GM12872 (cell line): Measurements from ENCODE around the gene CLASP1.

Experiments
- TF ChIP-seq, protein P1 (sequence below): IDR thresholded peaks from 3 replicates; pipeline ENCODE4 v1.5.1; 2011; ENCODE audit warnings: low read depth, mild to moderate bottlenecking, low read length, moderate library complexity; ENCODE audit not compliant: insufficient read depth

Gene CLASP1

GRCh38 chr2:121459291-121459690, 190.0 kb downstream of the CLASP1 start:
- TF ChIP-seq, protein P1, sequence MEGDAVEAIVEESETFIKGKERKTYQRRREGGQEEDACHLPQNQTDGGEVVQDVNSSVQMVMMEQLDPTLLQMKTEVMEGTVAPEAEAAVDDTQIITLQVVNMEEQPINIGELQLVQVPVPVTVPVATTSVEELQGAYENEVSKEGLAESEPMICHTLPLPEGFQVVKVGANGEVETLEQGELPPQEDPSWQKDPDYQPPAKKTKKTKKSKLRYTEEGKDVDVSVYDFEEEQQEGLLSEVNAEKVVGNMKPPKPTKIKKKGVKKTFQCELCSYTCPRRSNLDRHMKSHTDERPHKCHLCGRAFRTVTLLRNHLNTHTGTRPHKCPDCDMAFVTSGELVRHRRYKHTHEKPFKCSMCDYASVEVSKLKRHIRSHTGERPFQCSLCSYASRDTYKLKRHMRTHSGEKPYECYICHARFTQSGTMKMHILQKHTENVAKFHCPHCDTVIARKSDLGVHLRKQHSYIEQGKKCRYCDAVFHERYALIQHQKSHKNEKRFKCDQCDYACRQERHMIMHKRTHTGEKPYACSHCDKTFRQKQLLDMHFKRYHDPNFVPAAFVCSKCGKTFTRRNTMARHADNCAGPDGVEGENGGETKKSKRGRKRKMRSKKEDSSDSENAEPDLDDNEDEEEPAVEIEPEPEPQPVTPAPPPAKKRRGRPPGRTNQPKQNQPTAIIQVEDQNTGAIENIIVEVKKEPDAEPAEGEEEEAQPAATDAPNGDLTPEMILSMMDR, result no peak

- TF ChIP-seq, protein P1, result no peak
These were observed 192.9 kb downstream of the CLASP1 start for GRCh38 chr2:121456325-121456724.

DNA sequence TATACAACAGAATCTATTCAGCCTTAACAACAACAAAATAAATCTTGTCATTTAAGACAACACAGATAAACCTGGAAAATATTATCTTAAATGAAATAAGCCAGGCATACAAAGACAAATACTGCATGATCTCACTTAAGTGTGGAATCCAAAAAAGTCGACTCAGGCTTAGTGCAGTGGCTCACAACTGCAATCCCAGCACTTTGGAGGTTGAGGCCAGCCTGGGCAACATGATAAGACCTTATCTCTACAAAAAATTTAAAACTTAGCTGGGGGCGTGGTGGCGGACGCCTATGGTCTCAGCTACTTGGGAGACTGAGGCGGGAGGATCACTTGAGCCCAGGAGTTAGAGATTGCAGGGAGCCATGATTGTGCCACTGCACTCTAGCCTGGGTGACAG, 193.8 kb downstream of the CLASP1 start:
- TF ChIP-seq, protein P1, result no peak

DNA sequence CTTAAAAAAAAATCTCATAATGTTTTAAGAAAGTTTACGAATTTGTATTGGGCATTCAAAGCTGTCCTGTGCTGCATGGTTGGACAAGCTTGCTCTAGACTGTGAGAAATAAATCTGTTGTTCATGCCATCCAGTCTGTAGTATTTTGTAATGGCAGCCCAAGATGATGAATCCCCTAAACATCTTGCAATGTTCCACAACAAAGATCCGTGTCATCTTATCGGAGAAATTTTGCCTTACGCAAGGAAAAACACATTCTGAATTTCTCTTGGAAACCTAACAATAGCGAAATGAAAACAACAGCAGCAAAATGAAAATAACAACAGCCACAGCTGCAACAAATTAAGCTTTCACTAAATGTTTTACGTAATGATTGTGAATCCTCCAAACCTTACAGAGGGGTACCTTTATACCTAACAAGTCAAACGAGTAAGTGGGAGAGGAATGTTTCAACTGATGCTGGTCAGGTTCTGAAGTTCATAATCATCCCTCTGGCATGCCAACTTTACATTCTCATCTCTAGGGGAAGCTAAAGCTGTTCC, 194.6 kb downstream of the CLASP1 start:
- TF ChIP-seq, protein P1, result no peak

DNA sequence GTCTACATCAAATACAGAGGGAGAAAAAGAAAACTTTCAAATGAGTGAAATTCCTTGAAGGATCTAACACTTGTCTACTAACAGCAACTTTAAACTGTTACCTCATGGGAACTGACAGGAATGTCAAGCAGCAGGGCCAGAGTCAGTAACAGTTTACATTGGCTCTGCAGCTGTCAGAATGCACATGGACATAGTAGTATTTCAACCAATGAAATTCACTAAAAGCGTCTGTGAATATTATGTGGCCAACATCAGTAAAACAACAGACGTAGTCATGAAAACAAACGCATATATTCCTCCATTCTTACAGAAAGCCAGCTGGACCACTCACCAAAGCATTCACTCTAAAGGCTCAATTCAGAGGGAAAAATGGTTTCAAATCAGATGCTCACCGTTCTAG, 197.9 kb downstream of the CLASP1 start:
- TF ChIP-seq, protein P1, result no peak

- TF ChIP-seq, protein P1, result no peak
These were observed 199.0 kb downstream of the CLASP1 start for GRCh38 chr2:121450301-121450700.

DNA sequence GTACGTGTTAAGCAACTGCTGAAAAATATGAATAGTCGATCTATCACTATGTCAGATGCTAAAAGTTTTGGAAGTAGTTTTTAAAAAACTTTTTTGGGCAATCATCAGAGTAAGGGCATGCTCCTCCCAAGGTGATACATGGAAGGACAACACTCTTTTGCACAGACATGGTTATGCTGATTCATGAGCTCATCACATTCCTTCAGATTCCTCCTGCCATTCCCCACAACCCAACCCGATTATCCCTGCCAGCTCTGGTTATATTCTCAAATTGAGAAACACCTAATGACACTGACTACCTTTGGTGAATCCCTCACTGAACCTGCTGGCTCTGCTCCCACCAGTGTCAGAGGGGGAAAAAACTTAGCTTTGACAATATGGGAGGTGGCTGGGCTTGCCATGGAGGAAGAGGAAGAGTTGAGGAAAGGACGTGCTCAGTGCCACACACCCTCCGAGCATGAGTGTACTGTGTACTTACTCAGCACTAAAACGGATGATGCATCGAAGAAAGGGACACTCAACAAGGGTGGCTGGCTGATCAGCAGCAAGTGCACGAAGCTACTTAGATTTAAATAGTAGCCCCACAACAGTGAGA, 202.5 kb downstream of the CLASP1 start:
- TF ChIP-seq, protein P1, result no peak

GRCh38 chr2:121442889-121443288, 206.4 kb downstream of the CLASP1 start:
- TF ChIP-seq, protein P1, result no peak
